ENCODE results near the gene GRIK4.

GRIK4 gene

DNA sequence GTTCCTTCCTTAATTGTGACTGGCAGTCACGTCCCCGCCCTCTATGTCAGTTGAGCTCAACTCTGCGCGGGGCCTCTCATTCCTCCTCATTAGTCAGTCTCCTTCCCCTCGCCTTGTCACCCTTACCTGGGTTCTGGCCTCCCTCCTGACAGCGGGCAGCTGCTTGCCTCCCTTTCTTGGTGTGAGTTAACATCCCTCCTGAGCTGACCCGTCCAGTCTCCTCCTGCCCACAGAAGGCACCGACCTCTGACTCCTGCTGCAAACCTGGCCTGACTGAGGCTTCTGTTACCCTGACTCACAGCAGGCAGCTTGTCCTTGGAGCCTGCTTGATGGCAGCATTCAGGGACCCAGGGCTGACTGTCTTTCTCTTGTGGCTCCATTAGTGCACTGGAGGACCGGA is 45.2 kb downstream of the GRIK4 start:
- Histone ChIP-seq H3F3A (ENCODE audit: control insufficient read depth, insufficient read depth) (no peaks in the 10 kb centered on the region), H3K4me3 (ENCODE audit: low read length) (no peak overlapping the region), H3K9me2 (replicated peaks; ENCODE audit: control insufficient read depth, low read length) (no peaks in the 10 kb centered on the region), H3K4me1 (ENCODE audit: control insufficient read depth, low read length) (no peaks in the 10 kb centered on the region), H3K9me3 (ENCODE audit: control insufficient read depth, insufficient read depth, low read length) (no peaks in the 10 kb centered on the region), H3K27me3 (ENCODE audit: control insufficient read depth, low read length) (peaks cover 5% of the 10 kb centered on the region; the same call in 1 of the 2 replicates), H3K79me2 (ENCODE audit: control insufficient read depth, low read length) (no peaks in the 10 kb centered on the region), H3K27ac (ENCODE audit: low read depth, low read length) (no peak overlapping the region), H4K20me1 (ENCODE audit: control insufficient read depth, insufficient read depth, low read depth, low read length) (no peaks in the 10 kb centered on the region), H3K36me3 (ENCODE audit: control insufficient read depth, low read length) (no peaks in the 10 kb centered on the region), H3K4me2 (ENCODE audit: low read length) (no peak overlapping the region)
- no peak for TF ChIP-seq CTCF (IDR thresholded peaks at IDR 0.05; ENCODE audit: low read depth, low read length, poor library complexity, severe bottlenecking)
- no peak for TF ChIP-seq EZH2phosphoT487 (IDR thresholded peaks at IDR 0.05; ENCODE audit: borderline replicate concordance, low read length)

DNA sequence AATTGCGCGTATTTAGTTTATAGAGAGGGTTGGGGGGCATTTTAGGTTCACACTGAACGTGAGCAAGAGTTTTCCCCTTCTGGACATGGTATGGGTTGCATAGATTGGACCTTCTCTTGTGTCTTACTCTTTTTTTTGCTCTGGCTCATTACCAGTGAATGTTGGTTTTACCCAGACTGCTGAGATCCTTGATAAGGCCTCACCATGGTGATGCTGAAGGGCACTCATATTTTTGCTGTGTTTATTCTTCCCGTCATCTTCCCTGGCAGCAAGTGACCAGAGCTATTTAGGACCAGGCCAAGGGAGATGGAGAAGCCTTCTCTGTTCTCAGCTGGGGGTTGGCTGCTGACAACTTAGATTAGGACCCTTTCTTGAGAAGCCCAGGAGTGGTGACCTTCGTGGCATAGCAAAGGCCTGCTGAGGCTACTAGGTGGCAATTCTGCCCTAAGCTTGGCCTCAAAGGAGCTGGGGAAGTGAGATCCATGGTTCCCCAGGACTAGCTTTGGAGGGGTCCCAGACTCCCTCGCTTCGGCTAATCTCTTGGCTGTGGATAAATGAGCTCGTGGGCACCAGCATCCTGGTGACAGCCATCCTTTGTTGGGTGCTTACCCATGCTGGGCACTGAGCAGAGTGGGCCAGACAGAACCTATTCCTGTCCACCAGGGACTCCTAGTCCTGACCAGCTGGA is 47.3 kb downstream of the GRIK4 start:
- Histone ChIP-seq H3K4me1 (ENCODE audit: control insufficient read depth, low read length) (no peaks in the 10 kb centered on the region), H3K27ac (ENCODE audit: low read depth, low read length) (no peak overlapping the region), H3K4me2 (ENCODE audit: low read length) (no peak overlapping the region), H3K27me3 (ENCODE audit: control insufficient read depth, low read length) (peaks cover 19% of the 10 kb centered on the region), H3K36me3 (ENCODE audit: control insufficient read depth, low read length) (no peaks in the 10 kb centered on the region), H3K79me2 (ENCODE audit: control insufficient read depth, low read length) (no peaks in the 10 kb centered on the region), H3F3A (ENCODE audit: control insufficient read depth, insufficient read depth) (no peaks in the 10 kb centered on the region), H4K20me1 (ENCODE audit: control insufficient read depth, insufficient read depth, low read depth, low read length) (no peaks in the 10 kb centered on the region), H3K9me3 (ENCODE audit: control insufficient read depth, insufficient read depth, low read length) (no peaks in the 10 kb centered on the region), H3K4me3 (ENCODE audit: low read length) (no peak overlapping the region), H3K9me2 (replicated peaks; ENCODE audit: control insufficient read depth, low read length) (no peaks in the 10 kb centered on the region)
- TF ChIP-seq EZH2phosphoT487 (IDR thresholded peaks at IDR 0.05; ENCODE audit: borderline replicate concordance, low read length) = no peak
- TF ChIP-seq CTCF (IDR thresholded peaks at IDR 0.05; ENCODE audit: low read depth, low read length, poor library complexity, severe bottlenecking) = no peak

GRCh38 chr11:120561286-120561685 is 49.7 kb downstream of the GRIK4 start:
- H3K4me2 ChIP-seq (ENCODE audit: low read length) = no peak overlapping the region
- no peaks in the 10 kb centered on the region for H3K9me3 ChIP-seq (ENCODE audit: control insufficient read depth, insufficient read depth, low read length)
- H3K27ac ChIP-seq (ENCODE audit: low read depth, low read length) = no peak overlapping the region
- H3K9me2 ChIP-seq (replicated peaks; ENCODE audit: control insufficient read depth, low read length) = no peaks in the 10 kb centered on the region
- H3K36me3 ChIP-seq (ENCODE audit: control insufficient read depth, low read length) = no peaks in the 10 kb centered on the region
- H3K79me2 ChIP-seq (ENCODE audit: control insufficient read depth, low read length) = no peaks in the 10 kb centered on the region
- H3K27me3 ChIP-seq (ENCODE audit: control insufficient read depth, low read length) = peaks cover 32% of the 10 kb centered on the region
- H4K20me1 ChIP-seq (ENCODE audit: control insufficient read depth, insufficient read depth, low read depth, low read length) = no peaks in the 10 kb centered on the region
- no peaks in the 10 kb centered on the region for H3F3A ChIP-seq (ENCODE audit: control insufficient read depth, insufficient read depth)
- H3K4me3 ChIP-seq (ENCODE audit: low read length) = no peak overlapping the region
- peaks cover 7% of the 10 kb centered on the region; the same call in 1 of the 2 replicates for H3K4me1 ChIP-seq (ENCODE audit: control insufficient read depth, low read length)
- no peak for TF ChIP-seq EZH2phosphoT487 (IDR thresholded peaks at IDR 0.05; ENCODE audit: borderline replicate concordance, low read length)
- no peak for TF ChIP-seq CTCF (IDR thresholded peaks at IDR 0.05; ENCODE audit: low read depth, low read length, poor library complexity, severe bottlenecking)

Measured in DOHH2 (cell line).